ENCODE measurements around the gene SORCS2.
A peak's percentile ranks its signal among the peaks of the same experiment; 100 is the strongest.

The SORCS2 gene

GRCh38 chr4:7208509-7209451 lies 16.4 kb downstream of the SORCS2 start:
- no peaks in the 10 kb centered on the region for H3K9me3 ChIP-seq (ENCODE audit: control insufficient read depth, low read length)
- H3K4ac ChIP-seq (ENCODE audit: low read depth in 1 of 2, low read length in 2 of 2): no peak overlapping the region
- H2AFZ ChIP-seq (ENCODE audit: low read depth, low read length): no peak overlapping the region
- no peak overlapping the region for H3K23ac ChIP-seq (ENCODE audit: low read length in 2 of 2)
- no peak overlapping the region for H2BK5ac ChIP-seq (ENCODE audit: low read depth, low read length, poor library complexity, severe bottlenecking)
- no peak overlapping the region for H3K18ac ChIP-seq (ENCODE audit: low read depth in 1 of 2, low read length in 2 of 2)
- no peak overlapping the region for H3K9ac ChIP-seq (ENCODE audit: low read length)
- H2BK120ac ChIP-seq (ENCODE audit: low read depth, low read length): no peak overlapping the region
- no peak overlapping the region for H4K8ac ChIP-seq (ENCODE audit: low read length)
- no peak overlapping the region for H3K4me3 ChIP-seq (ENCODE audit: insufficient read depth in 1 of 2, low read depth in 1 of 2, low read length in 2 of 2)
- H2BK12ac ChIP-seq (ENCODE audit: low read length in 2 of 2): peak overlapping the region in 1 of 2 experiments; percentile 11
- H3K27ac ChIP-seq (ENCODE audit: low read length, poor library complexity, severe bottlenecking): no peak overlapping the region
- no peak for DNase-seq
- peaks cover 0 to 3% of the 10 kb centered on the region in 2 experiments for H3K36me3 ChIP-seq (ENCODE audit: control insufficient read depth in 1 of 2, insufficient read depth in 2 of 2, low read depth in 1 of 2, low read length in 2 of 2)
- no peak overlapping the region for H3K14ac ChIP-seq (ENCODE audit: low read length in 2 of 2)
- 93% methylated on average over 20 of the region's 21 CpGs for WGBS
- peaks cover 4% of the 10 kb centered on the region for H3K79me1 ChIP-seq (replicated peaks; ENCODE audit: low read length, poor library complexity, severe bottlenecking)
- H2AK5ac ChIP-seq (ENCODE audit: low read length, severe bottlenecking): peak overlapping the region; percentile 71
- H3K4me2 ChIP-seq (ENCODE audit: low read length, poor library complexity, severe bottlenecking): no peak overlapping the region
- H4K91ac ChIP-seq (ENCODE audit: low read length): peak overlapping the region; percentile 76
- peaks cover 42% of the 10 kb centered on the region for H3K4me1 ChIP-seq (ENCODE audit: control insufficient read depth, insufficient read depth, low read depth, low read length)
- no peak overlapping the region for H2BK15ac ChIP-seq (ENCODE audit: low read depth, poor library complexity, severe bottlenecking)
- H3K27me3 ChIP-seq (ENCODE audit: control insufficient read depth in 1 of 2, insufficient read depth in 1 of 2, low read length in 2 of 2): no peaks in the 10 kb centered on the region

GRCh38 chr4:7209699-7210098 lies 17.4 kb downstream of the SORCS2 start:
- no peak overlapping the region for H3K4ac ChIP-seq (ENCODE audit: low read depth in 1 of 2, low read length in 2 of 2)
- H3K27me3 ChIP-seq (ENCODE audit: control insufficient read depth in 1 of 2, insufficient read depth in 1 of 2, low read length in 2 of 2): no peaks in the 10 kb centered on the region
- no peak overlapping the region for H3K27ac ChIP-seq (ENCODE audit: low read length, poor library complexity, severe bottlenecking)
- WGBS: 94% methylated on average over 9 of the region's 9 CpGs
- H2BK120ac ChIP-seq (ENCODE audit: low read depth, low read length): no peak overlapping the region
- no peak overlapping the region for H3K18ac ChIP-seq (ENCODE audit: low read depth in 1 of 2, low read length in 2 of 2)
- H3K4me2 ChIP-seq (ENCODE audit: low read length, poor library complexity, severe bottlenecking): no peak overlapping the region
- H2BK5ac ChIP-seq (ENCODE audit: low read depth, low read length, poor library complexity, severe bottlenecking): no peak overlapping the region
- no peak overlapping the region for H4K8ac ChIP-seq (ENCODE audit: low read length)
- no peak overlapping the region for H3K14ac ChIP-seq (ENCODE audit: low read length in 2 of 2)
- no peak overlapping the region for H4K91ac ChIP-seq (ENCODE audit: low read length)
- H3K9ac ChIP-seq (ENCODE audit: low read length): no peak overlapping the region
- peak overlapping the region; percentile 37 for H2BK15ac ChIP-seq (ENCODE audit: low read depth, poor library complexity, severe bottlenecking)
- H2AK5ac ChIP-seq (ENCODE audit: low read length, severe bottlenecking): peak overlapping the region; percentile 57
- H3K4me3 ChIP-seq (ENCODE audit: insufficient read depth in 1 of 2, low read depth in 1 of 2, low read length in 2 of 2): no peak overlapping the region
- peaks cover 9% of the 10 kb centered on the region for H3K9me3 ChIP-seq (ENCODE audit: control insufficient read depth, low read length)
- peaks cover 0 to 3% of the 10 kb centered on the region in 2 experiments for H3K36me3 ChIP-seq (ENCODE audit: control insufficient read depth in 1 of 2, insufficient read depth in 2 of 2, low read depth in 1 of 2, low read length in 2 of 2)
- no peaks in the 10 kb centered on the region for H3K79me1 ChIP-seq (replicated peaks; ENCODE audit: low read length, poor library complexity, severe bottlenecking)
- H3K4me1 ChIP-seq (ENCODE audit: control insufficient read depth, insufficient read depth, low read depth, low read length): peaks cover 42% of the 10 kb centered on the region
- no peak overlapping the region for H2BK12ac ChIP-seq (ENCODE audit: low read length in 2 of 2)
- H2AFZ ChIP-seq (ENCODE audit: low read depth, low read length): no peak overlapping the region
- no peak overlapping the region for H3K23ac ChIP-seq (ENCODE audit: low read length in 2 of 2)
- DNase-seq: no peak

GRCh38 chr4:7210824-7211223 lies 18.5 kb downstream of the SORCS2 start:
- H2BK12ac ChIP-seq (ENCODE audit: low read length in 2 of 2): no peak overlapping the region
- peaks cover 10% of the 10 kb centered on the region for H3K9me3 ChIP-seq (ENCODE audit: control insufficient read depth, low read length)
- no peak overlapping the region for H3K4me3 ChIP-seq (ENCODE audit: insufficient read depth in 1 of 2, low read depth in 1 of 2, low read length in 2 of 2)
- H3K4me1 ChIP-seq (ENCODE audit: control insufficient read depth, insufficient read depth, low read depth, low read length): peaks cover 41% of the 10 kb centered on the region
- H3K18ac ChIP-seq (ENCODE audit: low read depth in 1 of 2, low read length in 2 of 2): no peak overlapping the region
- H3K27me3 ChIP-seq (ENCODE audit: control insufficient read depth in 1 of 2, insufficient read depth in 1 of 2, low read length in 2 of 2): no peaks in the 10 kb centered on the region
- no peak overlapping the region for H3K23ac ChIP-seq (ENCODE audit: low read length in 2 of 2)
- no peak overlapping the region for H4K8ac ChIP-seq (ENCODE audit: low read length)
- H2BK5ac ChIP-seq (ENCODE audit: low read depth, low read length, poor library complexity, severe bottlenecking): no peak overlapping the region
- H2BK120ac ChIP-seq (ENCODE audit: low read depth, low read length): no peak overlapping the region
- 76% methylated on average over 4 of the region's 4 CpGs for WGBS
- H3K79me1 ChIP-seq (replicated peaks; ENCODE audit: low read length, poor library complexity, severe bottlenecking): no peaks in the 10 kb centered on the region
- no peak overlapping the region for H3K9ac ChIP-seq (ENCODE audit: low read length)
- no peak overlapping the region for H4K91ac ChIP-seq (ENCODE audit: low read length)
- H2BK15ac ChIP-seq (ENCODE audit: low read depth, poor library complexity, severe bottlenecking): no peak overlapping the region
- H3K4me2 ChIP-seq (ENCODE audit: low read length, poor library complexity, severe bottlenecking): peak overlapping the region; percentile 2
- no peak overlapping the region for H3K4ac ChIP-seq (ENCODE audit: low read depth in 1 of 2, low read length in 2 of 2)
- no peak overlapping the region for H2AFZ ChIP-seq (ENCODE audit: low read depth, low read length)
- peaks cover 0 to 3% of the 10 kb centered on the region in 2 experiments for H3K36me3 ChIP-seq (ENCODE audit: control insufficient read depth in 1 of 2, insufficient read depth in 2 of 2, low read depth in 1 of 2, low read length in 2 of 2)
- peak; percentile 66 for DNase-seq
- H3K14ac ChIP-seq (ENCODE audit: low read length in 2 of 2): no peak overlapping the region
- peak overlapping the region; percentile 57 for H3K27ac ChIP-seq (ENCODE audit: low read length, poor library complexity, severe bottlenecking)
- H2AK5ac ChIP-seq (ENCODE audit: low read length, severe bottlenecking): no peak overlapping the region

- peaks cover 10% of the 10 kb centered on the region for H3K9me3 ChIP-seq (ENCODE audit: control insufficient read depth, low read length)
- no peak overlapping the region for H4K8ac ChIP-seq (ENCODE audit: low read length)
- no peak overlapping the region for H3K9ac ChIP-seq (ENCODE audit: low read length)
- peaks cover 0 to 4% of the 10 kb centered on the region in 2 experiments for H3K27me3 ChIP-seq (ENCODE audit: control insufficient read depth in 1 of 2, insufficient read depth in 1 of 2, low read length in 2 of 2)
- H3K4me2 ChIP-seq (ENCODE audit: low read length, poor library complexity, severe bottlenecking): no peak overlapping the region
- no peak overlapping the region for H3K4ac ChIP-seq (ENCODE audit: low read depth in 1 of 2, low read length in 2 of 2)
- H3K27ac ChIP-seq (ENCODE audit: low read length, poor library complexity, severe bottlenecking): no peak overlapping the region
- no peaks in the 10 kb centered on the region for H3K79me1 ChIP-seq (replicated peaks; ENCODE audit: low read length, poor library complexity, severe bottlenecking)
- peaks cover 28% of the 10 kb centered on the region for H3K4me1 ChIP-seq (ENCODE audit: control insufficient read depth, insufficient read depth, low read depth, low read length)
- H2AK5ac ChIP-seq (ENCODE audit: low read length, severe bottlenecking): no peak overlapping the region
- H3K14ac ChIP-seq (ENCODE audit: low read length in 2 of 2): no peak overlapping the region
- no peak overlapping the region for H4K91ac ChIP-seq (ENCODE audit: low read length)
- no peak overlapping the region for H3K4me3 ChIP-seq (ENCODE audit: insufficient read depth in 1 of 2, low read depth in 1 of 2, low read length in 2 of 2)
- no peak overlapping the region for H3K23ac ChIP-seq (ENCODE audit: low read length in 2 of 2)
- 79% methylated on average over 4 of the region's 6 CpGs for WGBS
- H2BK15ac ChIP-seq (ENCODE audit: low read depth, poor library complexity, severe bottlenecking): no peak overlapping the region
- H3K18ac ChIP-seq (ENCODE audit: low read depth in 1 of 2, low read length in 2 of 2): no peak overlapping the region
- H2AFZ ChIP-seq (ENCODE audit: low read depth, low read length): no peak overlapping the region
- H2BK12ac ChIP-seq (ENCODE audit: low read length in 2 of 2): no peak overlapping the region
- H3K36me3 ChIP-seq (ENCODE audit: control insufficient read depth in 1 of 2, insufficient read depth in 2 of 2, low read depth in 1 of 2, low read length in 2 of 2): peaks cover 0 to 3% of the 10 kb centered on the region in 2 experiments
- no peak overlapping the region for H2BK120ac ChIP-seq (ENCODE audit: low read depth, low read length)
- no peak overlapping the region for H2BK5ac ChIP-seq (ENCODE audit: low read depth, low read length, poor library complexity, severe bottlenecking)
- no peak for DNase-seq
Observed at GRCh38 chr4:7212101-7212674, 19.9 kb downstream of the SORCS2 start.

Data from mesenchymal stem cell (in vitro differentiated cells and primary cell).